Lung (tissue), 12 donors: ENCODE results near the gene TRIM17. TPM values are rescaled to one million over a fixed set of nuclear protein-coding genes. Genes with fewer than 3 reads are reported as not detected.

Experiments used
- ATAC-seq: fragments of 200-7000 bp; cut with Tn5 transposase; one replicate; pipeline ENCODE4 v1.9.1; 2020; ENCODE audit warnings: moderate number of reproducible peaks; ENCODE audit not compliant: insufficient read depth, low FRiP score
- DNase-seq, 3 donors: peaks; one replicate each; pipeline ENCODE4 v3.0.0-alpha.2; 2013 to 2017
- H3K27ac ChIP-seq, 2 donors: one replicate each; pipeline ENCODE4 v1.5.1; 2013; ENCODE audit warnings: mild to moderate bottlenecking in 2 of 2, moderate library complexity in 2 of 2, control low read depth in 1 of 2, inconsistent platforms in 1 of 2, low read depth in 1 of 2, low read length in 1 of 2
- H3K27me3 ChIP-seq, 3 donors: one replicate each; pipeline ENCODE4 v1.5.1; 2013; ENCODE audit warnings: low read length in 2 of 3; ENCODE audit not compliant: control insufficient read depth in 3 of 3, insufficient read depth in 3 of 3
- H3K36me3 ChIP-seq, 4 donors: one replicate each; pipeline ENCODE4 v1.5.1; 2013; ENCODE audit warnings: low read length in 4 of 4, mild to moderate bottlenecking in 1 of 4, moderate library complexity in 1 of 4; ENCODE audit not compliant: control insufficient read depth in 4 of 4, insufficient read depth in 4 of 4
- H3K4me1 ChIP-seq, 5 donors: one replicate each; pipeline ENCODE4 v1.5.1; 2013; ENCODE audit warnings: low read length in 5 of 5, mild to moderate bottlenecking in 2 of 5, moderate library complexity in 1 of 5; ENCODE audit not compliant: control insufficient read depth in 5 of 5, insufficient read depth in 5 of 5
- H3K4me3 ChIP-seq: one replicate; pipeline ENCODE4 v1.5.1; 2013; ENCODE audit warnings: mild to moderate bottlenecking, control low read depth, moderate library complexity
- H3K9ac ChIP-seq, 2 donors: one replicate each; pipeline ENCODE4 v1.5.1; 2013; ENCODE audit warnings: low read length in 2 of 2, control low read depth in 1 of 2; ENCODE audit not compliant: insufficient read depth in 1 of 2
- H3K9me3 ChIP-seq, 4 donors: one replicate each; pipeline ENCODE4 v1.5.1; 2013; ENCODE audit warnings: low read length in 3 of 4, mild to moderate bottlenecking in 1 of 4, moderate library complexity in 1 of 4; ENCODE audit not compliant: control insufficient read depth in 4 of 4, insufficient read depth in 3 of 4
- CTCF ChIP-seq: IDR thresholded peaks from 2 replicates; pipeline ENCODE4 v1.5.1; 2012; ENCODE audit warnings: mild to moderate bottlenecking; ENCODE audit errors: control extremely low read depth, extremely low read depth
- WGBS, 2 donors: extraction: QIAGEN DNeasy Blood & Tissue Kit; methylation state at CpG; one replicate each; pipeline ENCODE4 v1.1.7; 2013; 5-methylcytosine and 5-hydroxymethylcytosine counted together
- polyA plus RNA-seq, 2 donors: library from polyadenylated mRNA; stranded (reverse); fragments of 200-250 nt; gene quantifications; one replicate each; pipeline ENCODE4 v1.2.1, GENCODE V29; 2013
- total RNA-seq, 2 donors: library from RNA; depleted of rRNA in 1 of 2; stranded (reverse); fragments of >200 nt in 1 of 2; gene quantifications; one replicate each; pipeline ENCODE4 v1.2.1, GENCODE V29; 2014 to 2021
- donor health status: control.
- donor health status: control.
- donor health status: Bipolar disorder and iron deficiency.
- donor health status: healthy.
- donor health status: DM: yes; HTN: yes; CAD: no.

TRIM17 gene
- total and polyA plus RNA-seq, 4 donors: 1.0 to 3.3 (median 1.8) TPM

GRCh38 chr1:228410671-228411070 is 6.0 kb downstream of the TRIM17 start:
- DNase-seq (no peak), ATAC-seq (no peak)
- Histone ChIP-seq H3K4me1 (peaks cover 0 to 12% (median 4%) of the 10 kb centered on the region in 5 donors), H3K27ac (no peak overlapping the region), H3K9ac (no peak overlapping the region), H3K9me3 (peaks cover 0 to under 1% (median 0%) of the 10 kb centered on the region in 4 donors), H3K27me3 (peaks cover 0 to 7% (median 3%) of the 10 kb centered on the region in 3 donors), H3K36me3 (peaks cover 0 to 3% (median 0%) of the 10 kb centered on the region in 4 donors), H3K4me3 (no peak overlapping the region)
- WGBS, 2 donors: 94 to 95% methylated on average over 11 of the region's 11 CpGs
- no peak for TF ChIP-seq CTCF

GRCh38 chr1:228410015-228410414 is 6.6 kb downstream of the TRIM17 start:
- Histone ChIP-seq H3K27ac (no peak overlapping the region), H3K9ac (no peak overlapping the region), H3K9me3 (no peaks in the 10 kb centered on the region), H3K4me1 (peaks cover 0 to 19% (median 7%) of the 10 kb centered on the region in 5 donors), H3K27me3 (no peaks in the 10 kb centered on the region), H3K36me3 (peaks cover 0 to 3% (median 0%) of the 10 kb centered on the region in 4 donors), H3K4me3 (no peak overlapping the region)
- ATAC-seq (no peak), DNase-seq (no peak)
- TF ChIP-seq CTCF: no peak
- 87% methylated on average over 8 of the region's 8 CpGs for WGBS, 2 donors

- 92 to 95% methylated on average over 19 of the region's 19 CpGs for WGBS, 2 donors
- Histone ChIP-seq H3K9ac (no peak overlapping the region), H3K27ac (no peak overlapping the region), H3K9me3 (no peaks in the 10 kb centered on the region), H3K36me3 (peaks cover 0 to 4% (median 1%) of the 10 kb centered on the region in 4 donors), H3K4me1 (peaks cover 0 to 25% (median 11%) of the 10 kb centered on the region in 5 donors), H3K27me3 (no peaks in the 10 kb centered on the region), H3K4me3 (no peak overlapping the region)
- ATAC-seq (no peak), DNase-seq (no peak)
- TF ChIP-seq CTCF: no peak
Observed at GRCh38 chr1:228408869-228409805, 7.5 kb downstream of the TRIM17 start.
